OCI-LY1 (cell line): Measurements from ENCODE around the gene PADI6.

Source experiments
- CTCF ChIP-seq: fragments of 200-600 bp; sonication (generic), shearing (Covaris generic); IDR thresholded peaks from 2 replicates; pipeline ENCODE4 v1.5.1; 2017; ENCODE audit warnings: mild to moderate bottlenecking, antibody characterized with exemption, low read length, moderate library complexity, mixed read lengths
- EZH2 ChIP-seq: fragments of 200-600 bp; sonication (generic), shearing (Covaris generic); IDR thresholded peaks from 2 replicates; pipeline ENCODE4 v1.8.0; 2017; ENCODE audit warnings: borderline replicate concordance, mixed run types, mild to moderate bottlenecking, antibody characterized with exemption, low read length, moderate library complexity, mixed read lengths

GRCh38 chr1:17420391-17420918, 48.5 kb downstream of the PADI6 start:
- TF ChIP-seq CTCF = no peak
- no peak for TF ChIP-seq EZH2
